SK-N-SH (cell line): ENCODE measurements around the gene EIF1AD. TPM values are rescaled to one million over a fixed set of nuclear protein-coding genes. Genes with fewer than 3 reads are reported as not detected.

Experiments
- CTCF ChIA-PET: fragments of 300-600, 350-600 bp; formaldehyde crosslinking; extraction: SDS; loops from one replicate; lab custom pipeline; 2021; lab: Yijun Ruan, JAX
- POLR2A ChIA-PET: fragments of 350-600 bp; sonication (Branson Sonifier 250); formaldehyde crosslinking; extraction: SDS; loops from one replicate; lab custom pipeline; 2020; ENCODE audit warnings: antibody characterized with exemption, inconsistent platforms; lab: Yijun Ruan, JAX
- DNase-seq: peaks from one replicate; pipeline ENCODE4 v3.0.0; 2012
- H2AFZ ChIP-seq: fragments of 200-600 bp; sonication (generic); 2 replicates; pipeline ENCODE4 v1.8.1; 2016; ENCODE audit warnings: antibody characterized with exemption, mild to moderate bottlenecking, low read depth
- H3F3A ChIP-seq: fragments of 200-600 bp; sonication (generic); replicated peaks from 2 replicates; pipeline ENCODE3; 2016; ENCODE audit warnings: antibody characterized with exemption, mild to moderate bottlenecking; ENCODE audit not compliant: insufficient read depth
- H3K27ac ChIP-seq, 2 experiments: fragments of 200-500 bp in 1 of 2; fragments of 200-600 bp in 1 of 2; sonication (Bioruptor generic) in 1 of 2; sonication (generic), shearing (Covaris generic) in 1 of 2; 2 replicates each; pipeline versions ENCODE4 v1.5.1 to v1.6.1; 2014 to 2016; ENCODE audit warnings: low read depth in 2 of 2, inconsistent platforms in 1 of 2, low read length in 1 of 2, mild to moderate bottlenecking in 1 of 2, mixed read lengths in 1 of 2
- H3K27me3 ChIP-seq: fragments of 200-600 bp; sonication (generic), shearing (Covaris generic); 2 replicates; pipeline ENCODE4 v1.6.1; 2016; ENCODE audit warnings: mixed run types; ENCODE audit not compliant: insufficient read depth
- H3K36me3 ChIP-seq, 2 experiments: fragments of 200-500 bp in 1 of 2; fragments of 200-600 bp in 1 of 2; sonication (Bioruptor generic) in 1 of 2; sonication (generic) in 1 of 2; replicated peaks in 1 of 2; 2 replicates each; pipeline versions ENCODE3 to v1.5.1; 2014 to 2016; ENCODE audit warnings: low read length in 1 of 2, mild to moderate bottlenecking in 1 of 2; ENCODE audit not compliant: insufficient read depth in 2 of 2, control insufficient read depth in 1 of 2
- H3K4me1 ChIP-seq, 2 experiments: fragments of 200-500 bp in 1 of 2; fragments of 200-600 bp in 1 of 2; sonication (Bioruptor generic) in 1 of 2; sonication (generic), shearing (Covaris generic) in 1 of 2; 2 replicates each; pipeline versions ENCODE4 v1.5.1 to v1.6.1; 2014 to 2016; ENCODE audit warnings: low read depth in 1 of 2, low read length in 1 of 2, mixed run types in 1 of 2; ENCODE audit not compliant: insufficient read depth in 2 of 2, control insufficient read depth in 1 of 2
- H3K4me2 ChIP-seq: fragments of 200-600 bp; sonication (generic), shearing (Covaris generic); 2 replicates; pipeline ENCODE4 v1.6.1; 2017; ENCODE audit warnings: mixed run types
- H3K4me3 ChIP-seq, 2 experiments: fragments of 200-500 bp in 1 of 2; fragments of 200-600 bp in 1 of 2; sonication (Bioruptor generic) in 1 of 2; sonication (generic), shearing (Covaris generic) in 1 of 2; 2 replicates each; pipeline versions ENCODE4 v1.5.1 to v1.8.1; 2014 to 2016; ENCODE audit warnings: low read depth in 2 of 2, inconsistent platforms in 1 of 2, low read length in 1 of 2, mild to moderate bottlenecking in 1 of 2, mixed read lengths in 1 of 2, moderate library complexity in 1 of 2
- H3K79me2 ChIP-seq: fragments of 200-600 bp; sonication (generic); 2 replicates; pipeline ENCODE4 v1.8.1; 2017; ENCODE audit warnings: mild to moderate bottlenecking; ENCODE audit not compliant: insufficient read depth
- H3K9ac ChIP-seq: fragments of 200-600 bp; sonication (generic); 2 replicates; pipeline ENCODE4 v1.6.1; 2017; ENCODE audit warnings: mixed run types
- H3K9me2 ChIP-seq: fragments of 200-600 bp; sonication (generic); 2 replicates; pipeline ENCODE4 v1.6.1; 2017; ENCODE audit warnings: mixed run types
- H3K9me3 ChIP-seq: fragments of 200-600 bp; sonication (generic); 2 replicates; pipeline ENCODE4 v1.6.1; 2017; ENCODE audit warnings: mixed run types, mild to moderate bottlenecking, moderate library complexity
- H4K20me1 ChIP-seq: fragments of 200-600 bp; sonication (generic); 2 replicates; pipeline ENCODE4 v1.6.1; 2017; ENCODE audit warnings: mild to moderate bottlenecking, mixed run types; ENCODE audit not compliant: insufficient read depth
- EP300 ChIP-seq, 2 experiments: IDR thresholded peaks; 2 replicates each; pipeline versions ENCODE4 v1.4.0 to v1.6.1; 2012; ENCODE audit warnings: borderline replicate concordance in 1 of 2, low read depth in 1 of 2, low read length in 1 of 2
- EZH2phosphoT487 ChIP-seq: fragments of 200-600 bp; sonication (generic); IDR thresholded peaks from 2 replicates; pipeline ENCODE4 v1.6.1; 2017; ENCODE audit warnings: low read depth, mixed run types, mild to moderate bottlenecking, antibody characterized with exemption, moderate library complexity, borderline replicate concordance
- FOSL2 ChIP-seq: IDR thresholded peaks from 2 replicates; pipeline ENCODE4 v1.4.0; 2012; ENCODE audit warnings: low read depth, mild to moderate bottlenecking, moderate library complexity, borderline replicate concordance
- MXI1 ChIP-seq: IDR thresholded peaks from 2 replicates; pipeline ENCODE4 v1.6.1; 2012; ENCODE audit warnings: mild to moderate bottlenecking, low read depth, low read length, improper control_type of control experiment
- RCOR1 ChIP-seq: fragments of 150-350 bp; IDR thresholded peaks from 2 replicates; pipeline ENCODE4 v1.6.1; 2017; ENCODE audit warnings: antibody characterized with exemption, low read length
- RXRA ChIP-seq: IDR thresholded peaks from 2 replicates; pipeline ENCODE4 v1.4.0; 2012; ENCODE audit warnings: low read depth, mild to moderate bottlenecking, borderline replicate concordance
- USF2 ChIP-seq: fragments of 150-350 bp; IDR thresholded peaks from 2 replicates; pipeline ENCODE4 v1.6.1; 2017; ENCODE audit warnings: antibody characterized with exemption, low read length, low read depth, borderline replicate concordance
- WGBS: methylation state at CpG from one replicate; pipeline ENCODE4 v1.1.6; 2017; ENCODE audit warnings: low lambda C conversion rate; 5-methylcytosine and 5-hydroxymethylcytosine counted together
- polyA plus RNA-seq, 3 experiments: library from polyadenylated mRNA; depleted of rRNA; stranded (reverse); fragments of >200 nt; gene quantifications; 2 replicates each; pipeline ENCODE4 v1.2.3, GENCODE V29; 2012

EIF1AD gene
- polyA plus RNA-seq, 1 of the 3 experiments (the other 2 are of a cell fraction): 28.9 TPM

GRCh38 chr11:65947133-65947532 is 54.8 kb downstream of the EIF1AD start (continued):
- no peak for TF ChIP-seq USF2
- TF ChIP-seq MXI1: no peak
- no peak for TF ChIP-seq RXRA

- no peak overlapping the region for H3K9ac ChIP-seq
- H3K4me3 ChIP-seq: no peak overlapping the region
- no peaks in the 10 kb centered on the region for H3K9me3 ChIP-seq
- 0 out of 4 replicates have a peak, but pooled peaks cover 0 to 3% of the 10 kb centered on the region in 2 experiments for H3K4me1 ChIP-seq
- no peaks in the 10 kb centered on the region for H3K36me3 ChIP-seq
- POLR2A ChIA-PET: no interaction called here
- H3K27ac ChIP-seq: no peak overlapping the region
- H3F3A ChIP-seq: peaks cover 7% of the 10 kb centered on the region
- H2AFZ ChIP-seq: no peak overlapping the region
- CTCF ChIA-PET: interaction anchor here (1.4 kb wide), 1 partner anchor 57 kb away, joined by 3 read pairs; no protein-coding TSS in a partner anchor
- TF ChIP-seq EP300 (IDR thresholded peaks at IDR 0.05; ENCODE audit: borderline replicate concordance in 1 of 2, low read depth in 1 of 2, low read length in 1 of 2) (no peak), FOSL2 (no peak), EZH2phosphoT487 (no peak), RCOR1 (no peak)
- H3K27me3 ChIP-seq: no peaks in the 10 kb centered on the region
- H4K20me1 ChIP-seq: no peaks in the 10 kb centered on the region
- WGBS: 64% methylated on average over 3 of the region's 4 CpGs
- H3K4me2 ChIP-seq: no peak overlapping the region
- no peaks in the 10 kb centered on the region for H3K79me2 ChIP-seq
- no peak for DNase-seq
- H3K9me2 ChIP-seq: no peaks in the 10 kb centered on the region
Observed at GRCh38 chr11:65946655-65947054, 55.3 kb downstream of the EIF1AD start.

Other genes with a start within 250 kb of the EIF1AD start
- gene AP5B1, start 221.2 kb downstream of the EIF1AD start, polyA plus RNA-seq (2012; rRNA removed): 3.8 and 4.6 TPM in 2 replicates
- not detected in 2 replicates for gene OVOL1, start 215.1 kb downstream of the EIF1AD start, polyA plus RNA-seq (2012; rRNA removed)
- 0.81 and 1.0 TPM in 2 replicates for gene SNX32, start 168.2 kb downstream of the EIF1AD start, polyA plus RNA-seq (2012; rRNA removed)
- gene CFL1, start 144.0 kb downstream of the EIF1AD start, polyA plus RNA-seq (2012; rRNA removed): 2,761 and 4,252 TPM in 2 replicates
- 39.7 and 58.2 TPM in 2 replicates for gene MUS81, start 141.7 kb downstream of the EIF1AD start, polyA plus RNA-seq (2012; rRNA removed)
- 194 and 203 TPM in 2 replicates for gene EFEMP2, start 129.4 kb downstream of the EIF1AD start, polyA plus RNA-seq (2012; rRNA removed)
- gene CTSW, start 122.3 kb downstream of the EIF1AD start, polyA plus RNA-seq (2012; rRNA removed): 0.49 and 0.68 TPM in 2 replicates
- gene FIBP, start 113.7 kb downstream of the EIF1AD start, polyA plus RNA-seq (2012; rRNA removed): 159 and 190 TPM in 2 replicates
- gene CCDC85B, start 111.5 kb downstream of the EIF1AD start, polyA plus RNA-seq (2012; rRNA removed): 34.2 and 52.8 TPM in 2 replicates
- gene FOSL1, start 101.8 kb downstream of the EIF1AD start, polyA plus RNA-seq (2012; rRNA removed): 17.9 and 30.1 TPM in 2 replicates
- 54.4 and 65.3 TPM in 2 replicates for gene C11orf68, start 83.1 kb downstream of the EIF1AD start, polyA plus RNA-seq (2012; rRNA removed)
- gene DRAP1, start 82.7 kb downstream of the EIF1AD start, polyA plus RNA-seq (2012; rRNA removed): 309 and 464 TPM in 2 replicates
- not detected in 2 replicates for gene TSGA10IP, start 56.7 kb downstream of the EIF1AD start, polyA plus RNA-seq (2012; rRNA removed)
- 39.2 and 73.6 TPM in 2 replicates for gene SART1, start 40.4 kb downstream of the EIF1AD start, polyA plus RNA-seq (2012; rRNA removed)
- gene BANF1, start 346 bp upstream of the EIF1AD start, polyA plus RNA-seq (2012; rRNA removed): 311 and 382 TPM in 2 replicates
- 0.60 and 0.90 TPM in 2 replicates for gene CST6, start 9.9 kb upstream of the EIF1AD start, polyA plus RNA-seq (2012; rRNA removed)
- 1.9 and 2.2 TPM in 2 replicates for gene CATSPER1, start 24.3 kb upstream of the EIF1AD start, polyA plus RNA-seq (2012; rRNA removed)
- gene GAL3ST3, start 47.0 kb upstream of the EIF1AD start, polyA plus RNA-seq (2012; rRNA removed): 1.9 and 3.2 TPM in 2 replicates
- 90.9 and 128 TPM in 2 replicates for gene SF3B2, start 50.2 kb upstream of the EIF1AD start, polyA plus RNA-seq (2012; rRNA removed)
- gene PACS1, start 68.1 kb upstream of the EIF1AD start, polyA plus RNA-seq (2012; rRNA removed): 24.8 and 37.3 TPM in 2 replicates